HL-60 (cell line): ENCODE measurements around the gene PLRG1.

Source experiments
- DNase-seq, 2 experiments: peaks; one replicate each; pipeline ENCODE4 v3.0.0-alpha.2; 2010 to 2020; ENCODE audit warnings: low read depth in 1 of 2, low spot score in 1 of 2
- H3K27ac ChIP-seq: fragments of 250-450 bp; sonication (Bioruptor Pico); replicated peaks from 2 replicates; pipeline ENCODE4 v1.5.1; 2020; ENCODE audit warnings: mild to moderate bottlenecking, moderate library complexity
- H3K27me3 ChIP-seq: fragments of 250-450 bp; sonication (Bioruptor Pico); 2 replicates; pipeline ENCODE4 v1.5.1; 2021; ENCODE audit warnings: mild to moderate bottlenecking, moderate library complexity; ENCODE audit not compliant: insufficient read depth, poor library complexity, severe bottlenecking
- H3K4me3 ChIP-seq: replicated peaks from 2 replicates; pipeline ENCODE4 v1.5.1; 2011; ENCODE audit warnings: mild to moderate bottlenecking, control low read depth, low read length; ENCODE audit not compliant: insufficient read depth
- CTCF ChIP-seq: IDR thresholded peaks from one replicate; pipeline ENCODE4 v1.5.1; 2011; ENCODE audit warnings: low read length, control low read depth, inconsistent platforms; ENCODE audit not compliant: insufficient read depth
- GABPA ChIP-seq: IDR thresholded peaks from 2 replicates; pipeline ENCODE4 v1.6.1; 2012; ENCODE audit warnings: low read depth
- POLR2AphosphoS5 ChIP-seq: IDR thresholded peaks from 2 replicates; pipeline ENCODE4 v1.6.1; 2012; ENCODE audit warnings: low read depth
- SPI1 ChIP-seq: IDR thresholded peaks from 2 replicates; pipeline ENCODE4 v1.6.1; 2012; ENCODE audit warnings: low read depth, mild to moderate bottlenecking, borderline replicate concordance
- TF ChIP-seq, protein P1 (sequence below): IDR thresholded peaks from 2 replicates; pipeline ENCODE4 v1.6.1; 2012; ENCODE audit warnings: low read depth; ENCODE audit not compliant: insufficient replicate concordance

PLRG1 gene

GRCh38 chr4:154569584-154569983 is 19.4 kb upstream of the PLRG1 start:
- no peak for DNase-seq
- no peak for TF ChIP-seq POLR2AphosphoS5
- TF ChIP-seq, protein P1, sequence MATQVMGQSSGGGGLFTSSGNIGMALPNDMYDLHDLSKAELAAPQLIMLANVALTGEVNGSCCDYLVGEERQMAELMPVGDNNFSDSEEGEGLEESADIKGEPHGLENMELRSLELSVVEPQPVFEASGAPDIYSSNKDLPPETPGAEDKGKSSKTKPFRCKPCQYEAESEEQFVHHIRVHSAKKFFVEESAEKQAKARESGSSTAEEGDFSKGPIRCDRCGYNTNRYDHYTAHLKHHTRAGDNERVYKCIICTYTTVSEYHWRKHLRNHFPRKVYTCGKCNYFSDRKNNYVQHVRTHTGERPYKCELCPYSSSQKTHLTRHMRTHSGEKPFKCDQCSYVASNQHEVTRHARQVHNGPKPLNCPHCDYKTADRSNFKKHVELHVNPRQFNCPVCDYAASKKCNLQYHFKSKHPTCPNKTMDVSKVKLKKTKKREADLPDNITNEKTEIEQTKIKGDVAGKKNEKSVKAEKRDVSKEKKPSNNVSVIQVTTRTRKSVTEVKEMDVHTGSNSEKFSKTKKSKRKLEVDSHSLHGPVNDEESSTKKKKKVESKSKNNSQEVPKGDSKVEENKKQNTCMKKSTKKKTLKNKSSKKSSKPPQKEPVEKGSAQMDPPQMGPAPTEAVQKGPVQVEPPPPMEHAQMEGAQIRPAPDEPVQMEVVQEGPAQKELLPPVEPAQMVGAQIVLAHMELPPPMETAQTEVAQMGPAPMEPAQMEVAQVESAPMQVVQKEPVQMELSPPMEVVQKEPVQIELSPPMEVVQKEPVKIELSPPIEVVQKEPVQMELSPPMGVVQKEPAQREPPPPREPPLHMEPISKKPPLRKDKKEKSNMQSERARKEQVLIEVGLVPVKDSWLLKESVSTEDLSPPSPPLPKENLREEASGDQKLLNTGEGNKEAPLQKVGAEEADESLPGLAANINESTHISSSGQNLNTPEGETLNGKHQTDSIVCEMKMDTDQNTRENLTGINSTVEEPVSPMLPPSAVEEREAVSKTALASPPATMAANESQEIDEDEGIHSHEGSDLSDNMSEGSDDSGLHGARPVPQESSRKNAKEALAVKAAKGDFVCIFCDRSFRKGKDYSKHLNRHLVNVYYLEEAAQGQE = no peak
- no peak for TF ChIP-seq GABPA
- Histone ChIP-seq H3K27me3 (no peaks in the 10 kb centered on the region), H3K4me3 (no peak overlapping the region), H3K27ac (no peak overlapping the region)

DNA sequence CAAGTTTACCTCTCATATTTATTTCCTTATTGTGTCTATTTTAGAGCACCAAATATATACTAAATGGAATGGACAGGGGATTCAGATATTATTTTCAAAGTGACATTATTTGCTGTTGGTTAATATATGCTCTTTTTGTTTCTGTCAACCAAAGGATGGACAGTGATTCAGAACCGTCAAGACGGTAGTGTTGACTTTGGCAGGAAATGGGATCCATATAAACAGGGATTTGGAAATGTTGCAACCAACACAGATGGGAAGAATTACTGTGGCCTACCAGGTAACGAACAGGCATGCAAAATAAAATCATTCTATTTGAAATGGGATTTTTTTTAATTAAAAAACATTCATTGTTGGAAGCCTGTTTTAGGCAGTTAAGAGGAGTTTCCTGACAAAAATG is 18.8 kb upstream of the PLRG1 start:
- Histone ChIP-seq H3K4me3 (no peak overlapping the region), H3K27me3 (no peaks in the 10 kb centered on the region), H3K27ac (no peak overlapping the region)
- TF ChIP-seq, protein P1 = no peak
- TF ChIP-seq SPI1 (no peak), GABPA (no peak), CTCF (no peak), POLR2AphosphoS5 (no peak)
- DNase-seq = no peak

DNA sequence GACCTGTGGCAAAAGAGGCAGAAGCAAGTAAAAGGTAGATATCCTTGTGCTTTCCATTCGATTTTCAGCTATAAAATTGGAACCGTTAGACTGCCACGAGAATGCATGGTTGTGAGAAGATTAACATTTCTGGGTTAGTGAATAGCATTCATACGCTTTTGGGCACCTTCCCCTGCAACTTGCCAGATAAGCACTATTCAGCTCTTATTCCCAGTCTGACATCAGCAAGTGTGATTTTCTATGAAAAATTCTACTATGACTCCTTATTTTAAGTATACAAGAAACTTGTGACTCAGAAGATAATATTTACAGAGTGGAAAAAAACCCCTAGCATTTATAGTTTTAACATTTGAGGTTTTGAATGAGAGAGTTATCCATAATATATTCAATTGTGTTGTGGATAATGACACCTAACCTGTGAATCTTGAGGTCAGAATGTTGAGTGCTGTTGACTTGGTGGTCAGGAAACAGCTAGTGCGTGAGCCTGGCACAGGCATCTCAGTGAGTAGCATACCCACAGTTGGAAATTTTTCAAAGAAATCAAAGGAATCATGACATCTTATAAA is 16.5 kb upstream of the PLRG1 start:
- no peak for DNase-seq
- no peak overlapping the region for H3K27ac ChIP-seq
- H3K4me3 ChIP-seq = no peak overlapping the region
- H3K27me3 ChIP-seq = no peaks in the 10 kb centered on the region
- TF ChIP-seq POLR2AphosphoS5 = no peak
- no peak for TF ChIP-seq SPI1
- TF ChIP-seq CTCF = no peak
- TF ChIP-seq, protein P1 = no peak
- no peak for TF ChIP-seq GABPA

DNA sequence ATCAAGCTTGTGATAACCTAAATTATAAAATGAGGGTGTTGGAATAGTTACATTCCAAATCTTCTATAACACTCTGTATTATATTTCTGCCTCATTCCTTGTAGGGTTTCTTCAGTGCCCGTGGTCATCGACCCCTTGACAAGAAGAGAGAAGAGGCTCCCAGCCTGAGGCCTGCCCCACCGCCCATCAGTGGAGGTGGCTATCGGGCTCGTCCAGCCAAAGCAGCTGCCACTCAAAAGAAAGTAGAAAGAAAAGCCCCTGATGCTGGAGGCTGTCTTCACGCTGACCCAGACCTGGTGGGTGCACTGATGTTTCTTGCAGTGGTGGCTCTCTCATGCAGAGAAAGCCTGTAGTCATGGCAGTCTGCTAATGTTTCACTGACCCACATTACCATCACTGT is 15.5 kb upstream of the PLRG1 start:
- DNase-seq = no peak
- TF ChIP-seq POLR2AphosphoS5 (no peak), CTCF (no peak), GABPA (no peak), SPI1 (no peak)
- TF ChIP-seq, protein P1 = no peak
- H3K4me3 ChIP-seq = no peak overlapping the region
- no peak overlapping the region for H3K27ac ChIP-seq
- H3K27me3 ChIP-seq = no peaks in the 10 kb centered on the region
